Epithelial cell of esophagus (primary cell): ENCODE data around the gene ZDHHC14.

Experiments used
- DNase-seq: peaks from one replicate; pipeline ENCODE4 v3.0.0; 2010; ENCODE audit warnings: low read depth
- H3K4me3 ChIP-seq: 2 replicates; pipeline ENCODE4 v1.5.1; 2011; ENCODE audit warnings: mild to moderate bottlenecking, low read length, control low read depth
- CTCF ChIP-seq: IDR thresholded peaks from 2 replicates; pipeline ENCODE4 v1.5.1; 2011; ENCODE audit warnings: low read depth, mild to moderate bottlenecking, low read length, control low read depth, inconsistent platforms; ENCODE audit not compliant: insufficient read depth; ENCODE audit errors: missing control alignments

The ZDHHC14 gene

DNA sequence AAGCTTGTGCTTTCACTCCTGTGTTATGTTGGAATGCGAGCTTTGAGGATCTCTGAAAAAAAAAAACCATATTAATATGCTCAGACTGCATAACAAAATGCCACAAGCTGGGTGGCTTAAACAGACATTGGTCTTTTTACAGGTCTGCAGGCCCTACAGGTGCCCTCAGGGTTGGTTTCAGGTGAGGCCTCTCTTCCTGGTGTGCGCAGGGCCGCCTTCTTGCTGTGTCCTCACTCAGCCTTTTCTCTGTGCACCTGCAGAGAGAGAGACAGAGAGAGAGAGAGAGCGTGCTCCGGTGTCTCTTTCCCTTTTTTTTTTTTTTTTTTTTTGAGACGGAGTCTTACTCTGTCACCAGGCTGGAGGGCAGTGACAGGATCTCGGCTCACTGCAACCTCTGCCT lies 327.9 kb downstream of the ZDHHC14 start:
- no peak for TF ChIP-seq CTCF
- DNase-seq, result no peak
- no peak overlapping the region for H3K4me3 ChIP-seq

- H3K4me3 ChIP-seq, result no peak overlapping the region
- DNase-seq, result no peak
- TF ChIP-seq CTCF, result no peak
Observed at GRCh38 chr6:157709555-157709954, 328.6 kb downstream of the ZDHHC14 start.

DNA sequence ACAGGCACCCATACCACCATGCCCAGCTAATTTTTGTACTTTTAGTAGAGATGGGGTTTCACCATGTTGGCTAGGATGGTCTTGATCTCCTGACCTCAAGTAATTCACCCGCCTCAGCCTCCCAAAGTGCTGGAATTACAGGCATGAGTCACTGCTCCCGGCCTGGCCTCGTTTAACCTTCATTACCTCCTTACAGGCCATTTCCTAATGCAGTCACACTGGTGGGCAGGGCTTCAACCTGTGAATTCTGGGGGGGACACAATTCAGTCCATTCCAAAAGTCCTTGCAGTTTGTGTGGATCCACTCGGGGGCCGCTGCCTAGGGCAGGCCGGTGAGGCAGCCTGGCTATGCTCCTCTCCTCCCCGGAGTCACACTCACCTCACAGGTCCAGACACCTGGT lies 329.6 kb downstream of the ZDHHC14 start:
- no peak for DNase-seq
- TF ChIP-seq CTCF, result no peak

DNA sequence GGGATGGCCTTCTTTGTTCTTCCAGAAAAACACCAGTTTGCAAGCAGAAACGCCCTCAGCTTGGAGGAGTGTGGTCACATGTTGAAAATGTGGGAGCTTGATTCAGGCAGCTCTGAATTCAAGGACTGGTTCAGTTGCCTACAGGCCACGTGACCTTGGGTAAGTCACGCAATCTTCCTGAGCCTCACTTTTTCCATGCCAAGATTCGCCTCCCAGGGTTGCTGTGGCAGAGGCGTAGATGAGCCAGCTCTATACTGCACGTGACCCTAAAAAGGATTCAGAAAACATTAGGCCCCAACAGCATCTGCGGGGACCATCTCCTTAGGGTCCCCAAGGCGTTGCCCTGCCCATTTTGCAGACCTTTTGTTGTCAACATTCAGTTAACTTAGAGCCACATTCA lies 330.1 kb downstream of the ZDHHC14 start:
- no peak for TF ChIP-seq CTCF
- DNase-seq, result no peak
- no peak overlapping the region for H3K4me3 ChIP-seq

More for the DNA sequence above, 329.6 kb downstream of the ZDHHC14 start:
- H3K4me3 ChIP-seq, result no peak overlapping the region

- no peak for DNase-seq
- H3K4me3 ChIP-seq, result no peak overlapping the region
- TF ChIP-seq CTCF, result no peak
Observed at GRCh38 chr6:157712585-157713295, 331.8 kb downstream of the ZDHHC14 start.

- TF ChIP-seq CTCF, result no peak
- DNase-seq, result no peak
- H3K4me3 ChIP-seq, result no peak overlapping the region
Observed at GRCh38 chr6:157713451-157714152, 332.6 kb downstream of the ZDHHC14 start.

DNA sequence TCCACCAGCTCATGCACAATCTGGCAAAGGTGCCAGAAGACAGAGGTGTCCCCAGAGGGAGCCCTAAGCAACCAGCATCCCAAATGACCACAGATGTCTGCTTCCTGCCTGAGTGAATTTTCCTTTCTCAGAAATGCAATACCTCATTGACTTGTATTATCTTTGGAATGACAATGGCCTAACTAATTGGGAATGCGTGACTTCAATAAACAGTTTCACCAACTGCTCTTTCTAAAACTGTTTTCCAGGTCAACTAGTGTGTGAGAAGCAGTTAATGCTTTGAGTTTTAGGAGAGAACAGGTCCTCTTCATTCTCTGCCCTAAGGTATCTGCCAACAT lies 333.1 kb downstream of the ZDHHC14 start:
- TF ChIP-seq CTCF, result no peak
- DNase-seq, result no peak
- no peak overlapping the region for H3K4me3 ChIP-seq
